SK-MEL-5 (cell line): ENCODE results near the gene PLA2G4E. TPM values are rescaled to one million over a fixed set of nuclear protein-coding genes. Genes with fewer than 3 reads are reported as not detected.
A peak's percentile ranks its signal among the peaks of the same experiment; 100 is the strongest.

ENCODE experiments used
- DNase-seq: peaks from one replicate; pipeline ENCODE4 v3.0.0-alpha.2; 2016; ENCODE audit warnings: low read depth, low spot score
- in situ Hi-C: cut with HindIII; loops from 2 replicates; pipeline ENCODE4 v1.10.0; 2016; ENCODE audit warnings: low sequenced_read_pairs, high pct_unique_total_duplicates, low pct_unique_long_range_greater_than_20kb
- total RNA-seq: library from RNA; depleted of rRNA; stranded (reverse); fragments of >200 nt; shearing (Covaris generic); gene quantifications from 2 replicates; pipeline ENCODE4 v1.2.3, GENCODE V29; 2014

PLA2G4E gene
- total RNA-seq, 1 experiment from 2014 or later = not detected

- in situ Hi-C loops = no loop called here
- no peak for DNase-seq
Measured at GRCh38 chr15:41955807-41956525, 64.9 kb downstream of the PLA2G4E start.

GRCh38 chr15:41955100-41955499, 65.7 kb downstream of the PLA2G4E start:
- no peak for DNase-seq
- in situ Hi-C loops = no loop called here

DNA sequence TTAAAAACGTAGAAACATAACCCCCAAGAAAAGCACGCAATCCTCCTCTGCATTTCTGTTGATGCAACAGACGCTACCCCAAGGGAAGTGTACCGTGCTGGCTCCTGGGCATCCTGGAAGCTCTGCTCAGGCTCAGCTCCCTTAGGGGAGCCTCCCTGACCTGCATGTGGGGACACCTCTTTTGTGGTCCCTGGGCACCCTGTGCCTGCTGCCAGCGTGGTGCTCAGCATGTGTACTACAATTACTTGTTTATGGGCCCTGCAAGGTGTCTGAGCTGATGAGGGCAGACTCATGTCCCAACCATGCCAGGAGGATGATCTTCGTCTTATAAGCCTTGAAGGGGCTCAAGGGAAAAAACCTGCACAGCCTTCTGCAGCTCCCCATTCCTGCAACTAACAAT, 66.8 kb downstream of the PLA2G4E start:
- in situ Hi-C loops = no loop called here
- DNase-seq = no peak

DNA sequence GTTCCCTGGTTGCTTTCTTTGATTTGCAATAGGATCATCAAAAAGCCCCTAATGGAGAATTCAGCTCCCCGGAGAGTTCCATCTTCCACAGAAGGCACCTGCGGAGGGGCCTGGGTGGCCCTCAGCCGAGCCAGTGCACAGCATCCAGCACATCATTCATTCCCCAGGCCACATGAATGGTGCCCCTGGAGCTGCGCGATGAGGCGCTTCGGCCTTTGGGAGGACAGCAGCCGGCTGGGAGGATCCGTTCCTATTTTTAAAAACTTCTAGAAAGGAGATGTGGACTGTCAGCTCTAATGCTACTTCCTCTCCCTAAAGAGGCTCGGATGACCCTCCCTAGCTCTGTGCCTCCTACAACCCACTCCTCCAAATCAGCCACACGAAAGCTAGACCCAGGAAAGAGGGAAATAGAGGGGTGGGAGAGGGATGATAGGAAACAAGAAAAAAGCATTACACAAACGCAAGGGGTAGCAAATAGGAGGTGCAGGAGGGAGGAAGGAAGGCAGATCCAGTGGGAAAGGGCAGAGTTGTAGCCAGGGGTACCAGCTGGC, 68.8 kb downstream of the PLA2G4E start:
- in situ Hi-C loops = no loop called here
- DNase-seq = no peak

- in situ Hi-C loops = no loop called here
- no peak for DNase-seq
Measured at GRCh38 chr15:41951571-41951970, 69.3 kb downstream of the PLA2G4E start.

- in situ Hi-C loops = no loop called here
- no peak for DNase-seq
Measured at GRCh38 chr15:41950489-41950888, 70.4 kb downstream of the PLA2G4E start.

DNA sequence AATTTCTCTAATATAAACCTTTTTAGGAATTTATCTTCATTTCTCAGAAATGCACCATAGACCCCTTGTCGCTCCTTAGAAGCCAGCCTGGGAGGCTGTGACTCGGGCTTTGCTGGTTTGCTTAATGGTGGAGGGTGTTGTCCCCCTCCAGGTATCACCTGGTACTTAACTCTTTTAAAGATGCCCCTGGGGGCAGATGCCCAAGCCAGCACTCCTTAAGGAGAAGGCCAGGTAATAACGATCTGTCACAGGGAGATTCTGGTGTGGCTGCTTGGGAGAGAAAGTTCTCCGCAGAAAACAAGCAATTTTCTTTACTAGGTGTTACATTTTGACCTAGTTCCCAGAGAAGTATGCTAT, 70.7 kb downstream of the PLA2G4E start:
- in situ Hi-C loops = no loop called here
- no peak for DNase-seq

DNA sequence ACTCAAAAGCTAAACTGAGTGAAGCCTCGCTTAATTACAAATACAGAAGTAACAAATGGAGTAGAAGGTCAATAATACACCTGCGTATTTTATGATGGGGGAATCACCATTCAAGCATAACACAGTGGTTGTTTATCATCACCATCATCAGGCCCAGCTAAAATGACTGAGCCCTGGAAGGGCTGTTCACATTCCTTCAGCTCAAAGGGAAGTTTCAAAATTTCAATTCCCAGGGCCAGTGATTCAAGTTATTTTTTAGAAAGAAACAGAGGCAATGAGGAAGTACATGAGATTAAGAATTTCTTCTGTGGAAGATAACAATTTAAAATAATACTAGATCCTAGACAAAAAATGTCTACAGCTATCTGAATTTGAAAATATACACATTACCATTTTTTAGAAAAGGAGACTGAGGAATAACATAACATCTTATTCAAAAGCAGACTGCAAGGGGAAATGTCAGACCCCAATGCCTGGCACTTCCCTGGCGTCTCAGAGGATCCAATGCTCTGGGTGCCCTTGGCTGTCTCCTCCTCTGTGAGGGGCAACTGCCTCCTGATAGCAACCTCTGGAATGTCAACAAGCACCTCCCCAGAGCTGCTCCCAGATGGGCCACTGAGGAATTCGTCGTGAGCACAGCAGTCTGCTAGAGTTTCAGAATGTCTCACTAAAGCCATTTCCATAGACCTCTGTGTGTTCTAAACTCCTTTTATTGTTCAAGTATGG, 71.3 kb downstream of the PLA2G4E start:
- in situ Hi-C loops = no loop called here
- no peak for DNase-seq

DNA sequence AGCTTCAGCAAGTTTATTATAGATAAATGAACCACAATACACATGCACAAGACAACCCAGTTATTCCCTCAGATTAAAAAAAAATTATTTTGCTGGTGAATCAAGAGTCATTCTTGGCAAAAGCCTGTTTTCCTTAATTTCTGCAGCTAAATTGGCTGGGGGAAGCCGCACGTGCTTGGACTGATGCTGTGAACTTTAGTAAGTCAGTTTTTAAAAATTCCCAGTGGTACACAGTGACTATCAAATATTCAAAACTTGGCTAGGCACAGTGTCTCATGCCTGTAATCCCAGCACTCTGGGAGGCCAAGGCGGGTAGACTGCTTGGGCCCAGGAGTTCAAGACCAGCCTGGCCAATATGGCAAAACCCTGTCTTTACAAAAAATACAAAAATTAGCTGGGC, 72.4 kb downstream of the PLA2G4E start:
- no peak for DNase-seq
- in situ Hi-C loops = no loop called here

DNA sequence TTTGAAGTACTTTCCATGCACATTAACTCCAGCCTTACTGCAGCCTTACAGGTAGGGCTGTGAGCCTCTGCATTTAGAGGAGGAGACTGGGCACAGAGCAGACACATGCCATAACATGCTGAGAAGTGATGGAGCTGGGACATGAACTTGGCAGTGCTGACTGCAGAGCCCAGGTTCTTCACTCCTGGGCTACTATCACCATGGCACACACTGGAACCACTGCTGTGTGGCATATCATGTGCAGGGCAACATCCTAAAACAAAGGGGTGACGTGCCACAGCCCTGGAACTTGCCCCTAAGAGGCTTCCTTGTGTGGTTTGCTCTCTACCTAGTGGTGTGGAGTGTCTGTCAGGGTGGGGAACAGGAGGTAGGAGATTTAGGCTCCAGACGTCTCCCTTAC, 73.9 kb downstream of the PLA2G4E start:
- in situ Hi-C loops = no loop called here
- DNase-seq = no peak

DNA sequence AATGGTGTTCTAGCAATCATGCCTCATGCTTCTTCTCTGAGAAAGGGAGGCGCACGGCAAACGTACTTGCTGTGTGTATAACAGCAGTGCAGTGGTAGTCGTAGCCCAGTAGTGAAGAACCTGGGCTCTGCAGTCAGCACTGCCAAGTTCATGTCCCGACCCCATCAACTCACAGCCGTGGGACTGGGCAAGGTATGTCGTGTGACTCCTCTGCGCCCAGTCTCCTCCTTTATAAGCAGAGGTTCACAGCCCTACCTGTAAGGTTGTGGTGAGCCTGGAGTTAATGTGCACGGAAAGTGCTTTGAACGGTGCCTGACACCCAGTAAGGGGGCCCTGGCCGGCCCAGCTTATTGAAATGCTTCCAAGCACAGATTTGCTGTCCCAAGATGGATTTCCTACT, 75.1 kb downstream of the PLA2G4E start:
- in situ Hi-C loops = no loop called here
- no peak for DNase-seq

- in situ Hi-C loops = no loop called here
- no peak for DNase-seq
Measured at GRCh38 chr15:41945221-41945620, 75.6 kb downstream of the PLA2G4E start.

DNA sequence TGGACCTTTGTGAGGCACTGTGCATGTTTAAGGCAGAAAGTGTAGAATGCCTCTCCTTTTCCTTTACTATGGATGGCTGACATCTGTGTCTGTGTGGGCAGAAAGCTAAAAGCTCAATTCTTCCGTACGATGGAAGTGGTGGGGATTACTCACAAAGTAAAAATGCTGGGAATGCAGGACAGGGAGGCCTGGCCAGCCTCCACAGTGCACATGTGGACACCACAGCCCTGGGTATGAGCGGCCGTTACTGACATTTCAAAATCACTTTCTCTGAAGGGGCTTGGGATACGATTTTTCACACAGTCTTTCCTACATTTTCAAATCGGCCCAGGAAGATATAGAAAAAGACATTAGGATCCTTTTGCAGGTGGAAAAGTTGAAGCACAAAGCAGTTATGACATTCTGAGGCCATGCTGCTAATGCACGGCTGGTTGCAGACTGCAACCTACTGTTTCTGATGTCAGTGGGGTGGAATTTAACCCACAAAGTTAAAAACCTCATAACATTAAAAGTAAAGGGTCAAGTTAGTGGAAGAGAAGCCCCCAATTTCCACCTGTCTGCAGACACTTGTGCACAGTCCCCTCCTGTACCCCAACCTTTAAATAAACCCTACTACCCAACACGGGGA, 76.4 kb downstream of the PLA2G4E start:
- in situ Hi-C loops = no loop called here
- DNase-seq = peak; percentile 63

GRCh38 chr15:41943543-41944312, 77.1 kb downstream of the PLA2G4E start:
- no peak for DNase-seq
- in situ Hi-C loops = no loop called here

GRCh38 chr15:41942886-41943285, 78.0 kb downstream of the PLA2G4E start:
- DNase-seq = no peak
- in situ Hi-C loops = no loop called here

GRCh38 chr15:41941644-41942415, 79.0 kb downstream of the PLA2G4E start:
- in situ Hi-C loops = no loop called here
- no peak for DNase-seq

GRCh38 chr15:41940441-41940857, 80.4 kb downstream of the PLA2G4E start:
- in situ Hi-C loops = no loop called here
- no peak for DNase-seq
